Brain microvascular endothelial cell (primary cell): ENCODE data around the gene PACSIN1.

Experiments used
- DNase-seq: peaks from one replicate; pipeline ENCODE4 v3.0.0-alpha.2; 2020
- H3K27ac ChIP-seq: fragments of 250-450 bp; sonication (Bioruptor Pico); 2 replicates; pipeline ENCODE4 v1.5.1; 2020; ENCODE audit warnings: mild to moderate bottlenecking, moderate library complexity
- H3K27me3 ChIP-seq: fragments of 250-450 bp; sonication (Bioruptor Pico); replicated peaks from 2 replicates; pipeline ENCODE4 v1.5.1; 2020; ENCODE audit warnings: mild to moderate bottlenecking
- H3K36me3 ChIP-seq: fragments of 250-450 bp; sonication (Bioruptor Pico); replicated peaks from 2 replicates; pipeline ENCODE4 v1.5.1; 2020; ENCODE audit warnings: mild to moderate bottlenecking
- H3K4me3 ChIP-seq: 2 replicates; pipeline ENCODE4 v1.5.1; 2011; ENCODE audit warnings: low read depth, mild to moderate bottlenecking, control low read depth, low read length, moderate library complexity
- CTCF ChIP-seq: IDR thresholded peaks from 2 replicates; pipeline ENCODE4 v1.5.1; 2011; ENCODE audit warnings: low read depth, mild to moderate bottlenecking, moderate library complexity, low read length, control low read depth, inconsistent platforms; ENCODE audit errors: missing control alignments
- in situ Hi-C: cut with HindIII; loops from 2 replicates; pipeline ENCODE4 v1.10.0; 2017; ENCODE audit warnings: low sequenced_read_pairs, low pct_ligation_motif_present

PACSIN1 gene

DNA sequence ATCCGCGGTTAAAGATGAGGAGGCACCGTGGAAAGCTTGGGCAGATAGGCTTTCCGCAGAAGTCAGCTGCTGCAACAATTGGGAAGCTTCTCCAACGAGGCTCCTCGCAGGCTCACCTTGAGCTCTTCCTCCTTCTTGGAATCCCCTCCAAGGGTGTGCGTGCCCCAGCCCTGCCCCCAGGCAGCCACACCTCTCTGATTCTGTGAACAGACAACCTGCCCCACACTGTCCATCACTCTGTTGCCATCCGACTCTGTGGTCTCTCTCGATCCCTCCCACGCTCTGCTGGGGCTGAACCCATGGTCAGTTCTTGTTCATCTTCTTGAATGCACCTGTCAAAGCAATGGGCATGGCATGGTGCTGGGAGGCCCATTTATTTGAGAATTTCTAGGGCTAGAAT, 31.5 kb downstream of the PACSIN1 start:
- in situ Hi-C loops = no loop called here
- H3K27ac ChIP-seq = no peak overlapping the region
- TF ChIP-seq CTCF = no peak
- DNase-seq = no peak
- no peaks in the 10 kb centered on the region for H3K27me3 ChIP-seq
- H3K36me3 ChIP-seq = no peaks in the 10 kb centered on the region
- H3K4me3 ChIP-seq = no peak overlapping the region

DNA sequence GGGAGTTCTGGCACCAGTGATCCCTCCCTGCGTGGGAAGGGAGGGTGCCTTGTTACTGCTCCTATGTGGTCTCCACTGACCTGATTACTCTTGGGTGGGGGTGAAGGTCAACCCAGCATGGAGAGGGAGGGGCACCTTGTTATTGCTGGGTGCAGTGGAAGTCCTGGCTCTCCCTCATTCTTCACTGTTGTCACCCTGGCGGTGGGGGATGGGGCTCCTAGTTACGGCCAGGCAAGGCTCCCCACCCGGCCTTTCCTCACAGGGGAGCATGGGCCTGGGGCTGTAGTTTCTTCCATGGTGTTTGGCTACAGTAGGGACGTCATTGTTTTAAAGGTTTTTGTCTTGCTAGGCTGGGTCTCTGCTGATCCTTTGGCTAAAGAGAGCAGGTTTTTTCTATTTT, 40.8 kb downstream of the PACSIN1 start:
- in situ Hi-C loops = no loop called here
- no peak for TF ChIP-seq CTCF
- Histone ChIP-seq H3K36me3 (no peaks in the 10 kb centered on the region), H3K4me3 (no peak overlapping the region), H3K27ac (no peak overlapping the region), H3K27me3 (no peaks in the 10 kb centered on the region)
- DNase-seq = no peak

DNA sequence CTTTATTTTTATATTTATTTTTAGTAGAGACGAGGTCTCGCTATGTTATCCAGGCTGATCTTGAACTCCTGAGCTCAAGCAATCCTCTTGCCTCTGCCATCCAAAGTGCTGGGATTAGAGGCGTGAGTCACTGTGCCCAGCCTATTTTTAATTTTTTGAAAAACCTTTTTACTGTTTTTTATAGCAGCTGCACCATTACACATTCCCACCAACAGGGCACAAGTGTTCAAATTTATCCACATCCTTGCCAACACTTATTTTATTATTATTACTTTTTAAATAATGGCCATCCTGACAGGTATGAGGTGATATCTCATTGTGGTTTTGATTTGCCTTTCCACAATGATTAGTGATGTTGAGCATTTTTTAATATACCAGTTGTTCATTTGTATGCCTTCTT, 42.5 kb downstream of the PACSIN1 start:
- no peaks in the 10 kb centered on the region for H3K27me3 ChIP-seq
- no peak for DNase-seq
- in situ Hi-C loops = no loop called here
- peak; percentile 36 for TF ChIP-seq CTCF
- no peak overlapping the region for H3K4me3 ChIP-seq
- H3K27ac ChIP-seq = no peak overlapping the region
- H3K36me3 ChIP-seq = no peaks in the 10 kb centered on the region

- Histone ChIP-seq H3K4me3 (no peak overlapping the region), H3K36me3 (no peaks in the 10 kb centered on the region), H3K27ac (no peak overlapping the region), H3K27me3 (peaks cover 10% of the 10 kb centered on the region)
- in situ Hi-C loops = no loop called here
- TF ChIP-seq CTCF = no peak
- DNase-seq = no peak
These were observed 43.9 kb downstream of the PACSIN1 start for GRCh38 chr6:34509782-34510181.

DNA sequence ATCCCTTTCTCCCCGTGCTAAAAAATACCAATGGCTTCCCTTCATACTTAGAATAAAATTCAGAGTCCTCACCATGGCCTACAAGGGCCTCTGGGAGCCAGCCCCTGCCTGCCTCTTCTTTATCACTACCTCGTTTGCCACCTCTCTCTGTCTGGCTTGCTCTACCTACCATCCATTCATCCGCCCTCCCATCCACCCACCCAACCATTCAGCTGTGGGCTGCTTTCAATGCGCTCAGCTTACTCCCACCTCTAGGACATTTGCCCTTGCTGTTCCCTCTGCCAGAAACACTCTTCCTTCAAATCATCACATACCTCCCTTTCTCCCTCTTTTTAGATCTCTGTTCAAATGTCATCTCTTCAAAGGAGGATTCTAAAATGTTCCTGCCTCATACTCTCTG, 44.4 kb downstream of the PACSIN1 start:
- Histone ChIP-seq H3K36me3 (no peaks in the 10 kb centered on the region), H3K4me3 (no peak overlapping the region), H3K27ac (no peak overlapping the region), H3K27me3 (peaks cover 15% of the 10 kb centered on the region)
- no peak for TF ChIP-seq CTCF
- DNase-seq = no peak
- in situ Hi-C loops = no loop called here

- no peak overlapping the region for H3K4me3 ChIP-seq
- no peak for DNase-seq
- in situ Hi-C loops = no loop called here
- H3K36me3 ChIP-seq = no peaks in the 10 kb centered on the region
- H3K27me3 ChIP-seq = peaks cover 18% of the 10 kb centered on the region
- no peak overlapping the region for H3K27ac ChIP-seq
- TF ChIP-seq CTCF = no peak
These were observed 45.5 kb downstream of the PACSIN1 start for GRCh38 chr6:34511214-34511914.
